HS-27A (cell line): ENCODE data around the gene SNRPD2.

Experiments used
- DNase-seq: peaks from one replicate; pipeline ENCODE4 v3.0.0-alpha.2; 2012; ENCODE audit warnings: low read depth, missing footprints

SNRPD2 gene

DNA sequence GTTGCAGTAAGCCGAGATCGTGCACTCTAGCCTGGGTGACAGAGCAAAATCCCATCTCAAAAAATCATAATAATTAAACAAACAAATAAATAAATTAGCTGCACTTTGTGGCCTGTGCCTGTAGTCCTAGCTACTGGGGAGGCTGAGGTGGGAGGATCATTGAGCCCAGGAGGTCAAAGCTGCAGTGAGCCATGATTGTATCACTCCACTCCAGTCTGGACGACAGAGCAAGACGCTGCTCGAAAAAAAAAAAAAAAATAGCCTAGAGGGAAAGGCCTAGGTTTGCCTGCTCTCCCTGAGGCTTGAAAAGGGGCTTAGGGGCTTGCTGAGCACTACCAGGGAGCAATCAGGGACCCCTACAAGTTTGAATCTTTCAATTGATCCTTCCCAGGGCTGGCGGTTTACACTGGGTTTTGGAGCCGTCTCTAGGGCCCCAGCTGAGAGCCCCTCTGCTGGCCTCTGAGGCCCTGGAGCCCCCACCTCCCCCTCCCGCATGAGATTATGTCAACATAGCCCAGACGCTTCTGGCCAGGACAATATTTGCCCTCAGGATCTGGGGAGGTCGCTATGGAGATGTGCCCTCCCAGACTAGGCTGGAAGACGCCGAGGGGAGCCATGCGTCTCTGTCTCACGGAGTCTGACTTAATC, 34.1 kb downstream of the SNRPD2 start:
- DNase-seq = no peak

DNA sequence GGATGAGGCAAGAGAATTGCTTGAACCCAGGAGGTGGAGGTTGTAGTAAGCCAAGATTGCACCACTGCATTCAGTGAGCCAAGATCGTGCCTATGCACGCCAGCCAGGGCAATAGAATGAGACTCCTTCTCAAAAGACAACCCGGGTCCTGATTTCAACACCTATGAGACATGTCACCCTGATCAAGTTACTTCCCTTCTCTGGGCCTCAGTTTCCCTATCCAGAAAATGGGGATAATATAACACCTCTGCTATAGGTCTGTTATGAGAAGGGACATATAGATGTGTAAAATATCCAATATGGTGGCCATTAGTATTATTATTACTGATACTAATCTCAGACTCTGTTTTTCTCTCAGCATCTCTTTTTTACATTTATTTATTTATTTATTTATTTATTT, 36.7 kb downstream of the SNRPD2 start:
- no peak for DNase-seq

DNA sequence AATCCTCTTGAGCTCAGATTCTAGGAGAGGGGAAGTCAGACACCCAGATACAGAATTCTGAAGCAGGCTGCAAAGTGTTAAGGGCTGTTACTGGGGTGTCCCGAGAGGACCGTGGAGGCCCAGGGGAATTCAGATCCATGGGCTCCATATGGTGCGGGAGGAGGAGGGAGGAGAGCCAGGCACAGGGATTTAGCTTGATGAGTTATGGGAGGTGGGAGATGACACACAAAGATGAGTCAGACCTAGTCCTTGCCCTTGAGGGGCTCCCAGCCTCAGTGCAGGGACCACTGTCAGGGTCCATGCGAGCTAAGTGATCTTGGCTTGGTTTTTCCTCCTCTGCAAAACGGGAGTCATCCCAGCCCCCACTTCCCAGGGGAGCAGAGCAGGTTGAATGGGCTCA, 38.1 kb downstream of the SNRPD2 start:
- DNase-seq = no peak

DNA sequence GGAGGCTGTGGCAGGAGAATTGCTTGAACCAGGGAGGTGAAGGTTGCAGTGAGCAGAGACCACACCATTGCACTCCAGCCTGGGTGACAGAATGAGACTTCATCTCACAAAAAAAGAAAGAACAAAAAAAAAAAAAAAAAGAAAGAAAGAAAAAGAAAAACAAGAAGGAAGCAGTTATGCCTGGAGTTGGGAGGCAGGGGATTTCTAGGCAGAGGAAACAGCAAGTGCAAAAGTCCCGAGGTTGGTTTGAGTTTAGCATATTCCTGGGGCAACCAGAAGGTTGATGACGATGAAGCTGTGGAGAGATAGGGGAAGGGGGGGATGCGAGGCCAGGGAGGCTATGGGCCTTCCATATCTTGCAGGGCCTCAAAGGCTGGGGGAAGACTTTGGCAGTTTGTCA, 41.0 kb downstream of the SNRPD2 start:
- no peak for DNase-seq

DNA sequence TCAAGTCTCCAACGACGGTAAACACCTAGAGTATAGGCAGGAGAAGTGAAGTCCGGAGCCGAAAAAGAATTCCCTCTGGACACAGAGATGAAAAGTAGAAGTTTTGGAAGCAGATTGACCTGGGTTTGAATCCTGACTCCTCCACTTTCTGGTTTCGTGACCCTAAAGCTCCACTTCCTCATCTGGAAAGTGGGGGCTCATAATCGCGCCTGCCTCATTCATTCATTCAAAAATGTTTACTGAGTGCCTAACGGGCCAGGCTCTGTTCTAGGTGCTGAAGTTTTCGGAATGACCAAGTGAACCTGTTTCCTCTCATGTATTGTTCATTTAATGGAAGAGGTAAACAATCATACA, 45.4 kb downstream of the SNRPD2 start:
- DNase-seq = no peak

DNA sequence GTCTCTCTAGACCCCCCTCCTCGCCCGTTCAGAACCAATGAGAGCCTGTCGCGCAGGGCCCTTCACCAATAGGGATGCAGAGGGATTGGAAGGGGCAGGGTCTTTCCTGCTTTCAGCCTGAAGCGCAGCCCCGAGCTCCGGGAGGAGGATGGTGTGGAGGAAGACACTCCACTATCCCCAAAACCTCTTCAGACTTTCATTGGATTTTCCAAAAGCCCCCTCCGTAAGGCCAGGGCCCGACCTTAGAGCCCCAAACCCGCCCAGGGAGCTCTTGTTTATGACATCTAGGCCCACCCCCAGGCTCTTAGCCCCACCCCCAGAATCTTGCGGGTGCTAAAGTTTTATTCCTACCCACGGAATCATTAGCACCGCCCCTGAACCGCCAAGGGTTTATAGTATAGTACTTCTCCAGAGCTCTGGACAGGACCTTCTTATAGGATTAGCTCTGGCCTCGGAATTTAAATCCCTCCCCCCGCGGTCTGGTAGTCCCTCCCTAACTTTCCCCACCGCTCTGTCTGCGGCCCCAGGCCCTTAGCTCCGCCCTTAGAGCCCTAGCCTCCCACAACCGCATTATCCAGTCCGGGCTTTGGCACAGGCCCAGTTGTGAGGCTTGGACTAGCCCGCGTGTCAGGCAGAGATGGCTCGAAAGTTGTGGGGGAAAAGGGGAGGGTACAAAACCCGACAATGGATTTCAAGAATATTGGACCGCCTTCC, 46.0 kb downstream of the SNRPD2 start:
- DNase-seq = no peak

DNA sequence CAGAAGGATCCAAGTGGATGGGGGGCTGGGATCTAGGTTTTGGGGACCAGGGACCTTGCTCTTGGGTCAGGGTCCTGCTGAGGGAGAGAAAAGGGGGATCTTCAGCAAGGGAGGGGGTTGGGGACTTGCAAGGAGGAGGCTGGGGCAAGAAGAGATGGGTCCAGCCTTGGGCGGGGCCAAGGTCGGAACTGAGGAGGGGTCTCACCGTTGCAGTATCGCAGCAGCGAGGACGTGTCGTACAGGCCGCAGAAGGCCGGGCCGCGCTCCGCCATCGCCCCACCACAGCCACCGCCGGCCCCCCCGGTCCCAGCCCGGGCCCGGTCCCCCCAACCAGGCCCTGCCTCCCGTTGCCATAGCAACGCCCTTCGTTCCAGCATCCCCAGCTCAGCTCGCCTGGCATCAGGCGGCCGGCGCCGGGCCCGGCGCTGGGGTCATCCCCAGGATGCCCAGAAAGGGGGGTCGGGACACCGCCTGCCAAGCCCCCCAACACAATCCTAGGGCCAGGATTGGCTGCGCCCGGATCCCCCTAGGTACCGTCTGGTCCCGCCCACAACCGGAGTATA, 46.6 kb downstream of the SNRPD2 start:
- DNase-seq = no peak

DNA sequence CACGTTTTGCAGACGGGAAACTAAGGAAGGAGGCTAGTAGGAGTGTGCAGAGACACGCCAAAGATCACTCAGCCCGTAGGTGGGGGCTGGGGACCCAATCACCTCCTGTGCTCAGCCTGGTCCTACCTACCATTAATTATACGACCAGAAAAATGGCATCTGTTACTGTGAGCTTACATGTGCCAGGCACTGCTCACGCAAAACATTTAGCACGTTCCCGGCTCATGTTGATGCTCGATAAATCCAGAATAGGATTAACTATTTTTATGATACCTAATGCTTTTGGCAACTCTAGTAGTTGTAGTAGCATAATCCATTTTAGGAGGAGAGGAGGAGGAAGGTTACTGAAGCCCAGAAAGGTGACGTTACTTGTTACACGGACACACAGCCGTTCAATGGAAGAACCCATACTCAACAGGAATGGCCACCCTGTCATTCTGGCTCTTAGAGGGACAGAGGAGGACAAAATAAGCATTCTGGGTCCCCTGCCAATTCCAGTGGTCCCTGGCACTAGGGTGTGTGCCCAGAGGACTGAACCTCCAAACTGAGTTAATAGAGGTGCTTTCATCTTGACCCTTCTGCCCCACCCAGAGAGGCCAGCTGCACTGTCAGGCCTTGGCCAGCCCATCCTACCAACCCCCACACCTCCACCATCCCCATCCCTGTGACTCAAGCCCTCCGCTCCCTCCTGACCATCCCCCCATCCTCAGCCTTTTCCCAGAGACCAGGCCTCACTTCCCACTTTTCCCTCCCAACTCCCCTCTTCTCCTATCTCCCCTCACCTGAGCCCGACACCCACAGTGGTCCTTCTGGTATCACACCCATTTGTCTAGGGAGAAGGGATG, 47.6 kb downstream of the SNRPD2 start:
- no peak for DNase-seq

DNA sequence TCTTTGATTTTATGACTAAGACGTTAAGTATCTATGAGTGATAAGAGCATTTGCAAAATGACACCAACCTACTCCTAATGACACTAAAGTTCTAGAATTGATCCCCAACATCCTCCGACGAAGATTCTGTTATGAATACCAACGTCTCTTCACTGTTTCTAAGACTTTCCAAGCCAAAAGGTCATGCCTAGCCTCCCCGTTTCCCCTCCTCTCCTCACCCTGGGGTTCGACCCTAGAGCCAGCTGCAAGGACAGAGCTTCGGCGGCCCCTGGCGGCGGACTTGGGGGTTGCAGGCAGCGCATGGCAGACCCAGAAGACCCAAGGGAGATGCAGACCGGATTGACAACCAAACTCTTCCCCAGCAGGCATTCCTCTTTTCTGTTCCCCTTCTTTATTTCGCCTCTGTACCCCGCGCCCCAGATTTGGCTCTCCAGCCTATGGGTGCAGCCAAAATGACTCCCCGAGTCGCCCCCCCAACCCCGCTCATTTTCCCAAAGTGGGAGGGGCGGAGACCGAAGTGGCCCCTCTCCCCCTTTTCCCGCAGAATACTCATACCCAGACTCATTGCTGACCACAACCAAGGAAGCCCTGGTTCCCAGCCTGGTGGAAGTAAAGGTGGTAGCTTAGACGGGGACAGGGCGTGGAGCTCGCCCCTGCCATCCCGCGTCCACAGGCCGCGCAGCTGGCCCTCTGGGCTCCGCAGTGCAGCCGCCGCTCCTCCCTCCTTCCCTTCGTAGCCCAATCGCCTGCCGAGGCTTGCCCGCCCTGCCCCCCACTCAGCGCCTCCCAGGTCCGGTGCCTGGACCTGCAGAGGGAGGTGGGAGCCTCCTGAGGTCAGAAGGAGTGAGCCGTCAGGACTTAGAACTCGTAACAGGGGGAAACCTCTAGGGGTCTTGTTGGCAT, 48.5 kb downstream of the SNRPD2 start:
- DNase-seq = peak; percentile 84

DNA sequence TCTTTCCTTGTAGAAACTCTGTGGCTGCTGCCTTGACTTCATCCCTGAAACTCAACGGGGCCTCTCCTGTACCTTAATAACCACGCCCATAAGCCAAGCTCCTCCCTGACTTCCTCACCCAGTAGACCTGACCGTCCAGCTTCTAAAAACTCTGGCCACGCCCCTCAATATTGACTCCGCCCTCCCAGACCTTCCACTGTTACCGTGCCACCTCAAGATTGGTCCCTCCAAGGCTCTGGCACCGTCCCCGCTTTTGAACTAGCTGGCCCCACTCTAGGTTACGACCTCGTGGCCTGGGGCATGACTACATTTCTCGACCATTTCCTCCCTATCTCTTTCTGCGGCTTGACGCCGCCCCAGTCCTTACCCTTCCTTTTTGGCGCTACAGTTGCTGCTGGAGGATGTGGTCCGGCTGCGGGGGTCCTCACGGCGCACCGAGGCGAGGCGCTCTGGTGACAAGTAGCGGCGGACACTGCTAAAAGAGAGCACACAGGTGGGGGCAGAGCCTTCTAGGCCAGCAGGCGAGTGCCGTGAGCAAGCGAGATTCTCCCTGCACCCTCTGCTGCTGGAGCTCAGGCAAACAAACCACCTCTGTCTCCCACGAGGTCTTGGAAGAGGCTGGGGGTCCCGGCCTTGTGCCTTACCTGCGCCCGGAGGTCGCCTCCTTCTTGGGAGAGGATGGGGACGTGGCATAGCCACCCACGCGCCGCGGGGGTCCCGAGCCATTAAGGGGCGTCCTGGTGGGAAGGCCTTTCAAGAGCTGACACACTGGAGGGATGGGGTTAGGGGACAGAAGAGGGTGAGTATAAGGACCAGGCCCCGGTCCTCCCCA, 50.3 kb downstream of the SNRPD2 start:
- DNase-seq = peak; percentile 97

DNA sequence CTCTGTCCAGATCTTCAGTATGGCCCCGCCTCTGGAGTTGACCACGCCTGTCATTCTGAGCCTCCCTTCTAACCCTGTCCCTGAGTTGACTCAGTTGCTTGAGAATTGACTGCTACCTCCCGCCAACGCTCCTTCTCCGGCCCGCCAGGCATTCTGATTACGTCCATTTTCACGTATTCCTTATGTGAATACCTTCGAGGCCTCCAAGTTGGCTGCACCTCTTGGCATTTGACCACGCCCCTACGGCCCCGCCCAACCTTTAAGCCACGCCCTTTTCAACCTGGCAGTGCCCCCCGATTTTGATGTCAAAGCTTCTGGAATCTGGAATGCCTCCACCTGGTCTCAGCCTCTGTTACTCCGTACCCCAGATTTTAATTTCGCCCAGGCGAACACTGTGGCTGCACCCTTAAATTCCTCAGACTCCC, 50.9 kb downstream of the SNRPD2 start:
- DNase-seq = no peak

DNA sequence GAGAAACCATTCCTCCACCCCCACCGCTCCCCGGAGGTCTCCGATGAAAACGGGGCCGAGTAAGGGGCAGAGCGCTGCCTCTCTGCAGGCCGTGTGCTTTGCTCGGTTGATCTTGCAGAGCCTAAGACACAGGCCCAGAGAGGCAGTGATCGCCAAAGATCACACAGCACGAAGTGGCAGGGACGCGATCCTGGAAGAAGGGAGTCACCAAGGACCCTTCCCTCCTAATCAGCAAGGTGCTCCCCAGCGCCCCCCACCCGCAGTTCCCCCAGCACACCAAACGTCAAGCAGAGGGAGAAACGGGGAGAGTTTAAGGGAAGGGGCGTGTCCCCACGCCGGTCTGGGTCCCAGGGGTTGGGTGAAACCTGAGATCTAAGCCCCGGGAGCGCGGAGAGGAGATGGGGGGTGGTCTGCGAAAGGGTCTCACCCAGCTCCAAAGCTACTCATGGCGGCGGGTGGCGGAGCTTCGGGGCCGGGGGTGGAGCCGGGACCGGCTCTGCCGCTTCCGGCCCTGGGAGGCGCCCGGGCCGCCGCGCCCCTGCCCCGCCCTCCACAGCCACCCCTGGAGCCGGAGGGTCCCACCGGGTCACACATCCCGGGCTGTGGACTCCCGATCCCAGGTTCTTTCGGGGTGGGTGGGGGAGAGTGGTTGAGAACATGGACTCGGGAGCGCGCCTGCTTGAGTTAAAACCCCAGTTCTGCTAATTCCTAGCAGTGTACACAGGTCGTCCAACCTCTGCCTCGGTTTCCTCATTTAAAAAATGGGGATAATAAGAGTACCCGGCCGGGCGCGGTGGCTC, 52.6 kb downstream of the SNRPD2 start, which contains the start of gene EML2:
Gene EML2, minus strand, starts transcription at position 468 of the 800 bp plus-strand sequence. Its CDS starts 21 bp downstream, at position 447.
- no peak for DNase-seq

DNA sequence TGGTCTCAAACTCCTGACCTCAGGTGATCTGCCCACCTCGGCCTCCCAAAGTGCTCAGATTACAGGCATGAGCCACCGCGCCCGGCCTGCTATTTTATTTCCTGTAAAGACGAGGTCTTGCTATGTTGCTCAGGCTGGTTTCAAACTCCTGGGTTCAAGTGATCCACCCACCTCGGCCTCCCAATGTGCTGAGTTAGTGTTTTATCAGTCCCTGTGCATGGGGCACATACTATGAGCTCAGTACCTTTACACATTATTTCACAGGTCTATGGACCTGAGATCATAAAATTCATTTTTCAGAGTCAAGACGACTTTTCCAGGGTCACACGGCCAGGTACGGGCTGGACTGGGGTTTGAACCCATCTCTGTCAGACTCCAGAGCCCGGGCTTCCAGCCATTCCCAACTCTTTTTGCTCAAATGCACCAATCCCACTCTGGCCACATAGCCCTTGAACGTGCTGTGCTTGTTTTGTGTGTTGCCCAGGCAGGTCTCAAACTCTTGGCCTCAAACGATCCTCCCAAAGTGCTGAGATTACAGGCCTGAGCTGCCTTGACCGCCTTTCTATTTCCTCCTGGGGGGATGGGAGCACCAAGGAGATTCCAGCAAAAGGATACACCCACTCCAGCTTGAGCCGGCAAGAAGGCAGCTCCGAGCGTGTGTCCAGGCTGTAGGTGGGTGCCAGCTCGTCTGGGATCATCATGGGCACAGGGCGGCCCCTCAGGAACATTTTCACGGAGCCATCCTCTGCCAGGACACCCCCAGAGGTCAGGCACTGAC, 53.7 kb downstream of the SNRPD2 start:
- DNase-seq = no peak
